LHCN-M2 (cell line): ENCODE results near the gene PXK. TPM values are rescaled to one million over a fixed set of nuclear protein-coding genes. Genes with fewer than 3 reads are reported as not detected.

Source experiments
- DNase-seq: peaks from one replicate; pipeline ENCODE4 v3.0.0-alpha.2; 2012; ENCODE audit warnings: low read depth
- total RNA-seq: library from RNA; depleted of rRNA; stranded (reverse); fragments of >200 nt; gene quantifications from 2 replicates; pipeline ENCODE4 v1.2.3, GENCODE V29; 2014

PXK gene
- total RNA-seq, 1 experiment from 2014 or later, result 50.3 TPM

- no peak for DNase-seq
These were observed 15.3 kb downstream of the PXK start for GRCh38 chr3:58347984-58348383.

DNA sequence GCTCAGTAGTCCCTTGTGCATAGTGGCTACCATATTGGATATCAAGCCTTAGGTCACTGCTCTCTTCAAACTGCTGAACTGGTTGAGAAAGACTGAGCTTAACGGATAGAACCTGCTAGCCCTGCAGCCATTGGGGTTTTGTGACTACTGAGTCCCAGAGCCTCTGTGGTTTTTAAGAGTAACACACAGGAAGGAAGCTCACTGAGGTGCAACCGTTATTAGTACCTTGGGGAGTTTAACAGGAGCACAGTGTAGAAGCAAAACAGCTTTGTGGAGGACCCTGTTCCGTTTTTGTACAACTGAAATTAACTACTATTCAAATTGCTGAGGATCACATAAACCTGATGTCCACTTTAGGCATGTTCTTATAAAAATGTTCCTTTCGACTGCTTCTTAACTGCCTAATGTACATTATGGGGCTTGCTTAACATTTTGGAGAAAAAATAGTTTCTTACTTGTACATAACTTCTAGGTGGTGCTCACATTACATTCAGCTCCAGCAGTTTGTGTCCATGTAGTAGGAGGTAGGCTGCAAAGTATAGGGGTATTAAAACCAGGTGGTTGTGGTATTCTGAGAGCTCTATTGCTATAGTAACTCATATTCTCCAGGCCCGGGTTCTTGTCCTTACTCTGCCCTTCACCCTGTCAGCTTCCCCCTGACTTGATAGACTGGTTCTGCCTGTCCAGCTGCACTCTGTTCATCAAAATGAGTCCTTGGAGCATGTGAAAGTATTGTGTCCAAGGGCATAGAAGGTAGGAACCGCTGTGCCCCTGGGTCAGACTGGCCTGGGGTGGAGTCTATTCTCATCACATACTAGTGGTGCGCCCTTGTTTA, 17.3 kb downstream of the PXK start:
- DNase-seq, result no peak

- DNase-seq, result peak; percentile 68
These were observed 17.9 kb downstream of the PXK start for GRCh38 chr3:58350627-58351013.

DNA sequence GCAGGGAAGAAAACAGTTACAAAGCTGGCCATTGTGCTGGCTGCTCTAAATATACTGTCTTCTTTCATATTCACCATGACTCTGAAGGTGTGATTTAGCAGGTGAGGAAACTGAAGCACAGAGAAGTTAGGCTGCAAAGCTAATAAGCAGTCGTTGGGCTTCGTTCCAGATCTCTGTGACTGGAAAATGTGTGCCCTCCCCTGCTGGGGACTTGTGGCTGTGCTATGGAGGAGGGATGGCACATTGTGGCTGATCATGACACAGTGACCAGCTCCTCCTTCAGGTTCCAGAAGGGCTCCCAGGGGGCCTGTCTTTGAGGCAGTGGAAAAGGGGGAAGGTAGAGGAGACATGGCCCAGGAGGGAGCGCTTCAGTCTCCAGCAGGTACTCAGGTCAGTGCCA, 19.2 kb downstream of the PXK start:
- no peak for DNase-seq

DNA sequence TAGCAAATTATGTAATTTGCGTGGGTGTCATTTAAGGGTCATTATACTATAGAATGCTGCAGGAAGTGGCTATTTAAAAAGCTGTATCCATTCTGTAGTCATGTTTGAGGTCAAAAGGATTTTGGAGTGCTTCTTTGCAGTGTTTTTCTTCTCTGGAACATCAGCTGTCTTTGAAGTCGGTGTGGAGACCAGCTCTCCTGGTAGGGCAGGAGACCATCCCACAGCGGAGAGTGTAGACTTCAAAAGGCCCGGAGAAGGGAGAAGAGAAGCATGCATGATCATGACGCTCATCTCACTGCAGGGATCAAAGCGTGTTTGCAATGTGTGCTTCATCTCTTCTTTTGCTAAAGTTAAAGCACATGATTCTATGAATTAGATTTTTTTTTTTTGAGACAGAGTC, 19.9 kb downstream of the PXK start:
- DNase-seq, result no peak

DNA sequence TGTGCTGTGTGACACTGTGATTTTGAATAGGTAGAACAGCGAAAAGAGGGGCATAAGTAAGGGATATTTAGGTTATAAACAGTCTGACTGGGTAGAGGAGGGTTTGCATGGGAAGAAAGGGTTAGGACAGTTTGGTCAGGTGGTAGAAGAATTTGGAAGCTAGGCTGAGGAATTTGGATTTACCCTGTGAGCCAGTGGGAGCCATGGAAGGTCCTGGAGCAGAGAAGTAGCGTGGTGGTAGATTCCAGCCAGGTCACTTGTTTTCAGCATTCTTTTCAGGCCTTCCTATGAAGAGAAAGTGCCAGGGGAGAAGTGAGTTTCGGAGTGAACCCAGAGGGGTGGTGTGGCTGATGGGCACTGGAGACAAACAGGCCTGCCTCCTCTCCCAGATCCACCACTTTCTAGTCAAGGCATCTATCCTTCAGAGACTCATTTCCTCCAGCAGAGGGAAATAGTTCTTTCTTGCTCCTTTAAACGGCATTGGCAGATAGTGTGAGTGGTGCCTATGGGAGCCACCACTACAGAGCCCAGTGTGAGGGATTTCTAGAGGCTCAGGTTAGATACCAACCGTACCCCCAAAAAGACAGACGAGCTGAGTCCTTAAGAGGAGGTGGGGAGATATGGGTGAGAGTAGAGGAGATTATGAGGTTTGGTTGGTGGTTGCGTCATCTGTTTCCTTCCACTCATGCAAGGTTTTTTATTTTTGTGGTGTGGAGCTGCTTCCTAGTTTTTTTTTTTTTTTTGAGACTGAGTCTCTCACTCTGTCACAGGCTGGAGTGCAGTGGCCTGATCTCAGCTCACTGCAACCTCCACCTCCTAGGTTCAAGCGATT, 21.2 kb downstream of the PXK start:
- peak; percentile 26 for DNase-seq

GRCh38 chr3:58355179-58355578, 22.5 kb downstream of the PXK start:
- DNase-seq, result no peak

DNA sequence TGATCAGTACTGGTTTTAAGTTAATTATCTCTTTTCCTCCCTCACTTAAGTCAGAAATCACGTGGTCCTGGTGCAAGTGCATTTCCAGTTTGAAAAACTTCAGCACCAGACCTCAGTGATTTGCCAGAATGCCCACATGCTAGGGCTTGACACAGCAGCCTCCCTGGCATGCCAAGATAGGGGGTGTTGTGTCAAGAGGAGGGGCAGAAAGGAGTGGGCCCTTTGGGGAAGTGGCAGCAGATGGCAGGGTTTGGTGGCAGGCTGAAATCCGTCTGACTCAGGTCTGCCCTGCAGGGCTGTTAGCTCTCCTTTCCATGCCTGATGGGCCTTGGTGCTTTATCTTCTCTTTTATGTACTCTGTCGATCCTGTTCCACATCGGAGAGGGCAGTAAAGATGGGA, 23.4 kb downstream of the PXK start:
- DNase-seq, result no peak

DNA sequence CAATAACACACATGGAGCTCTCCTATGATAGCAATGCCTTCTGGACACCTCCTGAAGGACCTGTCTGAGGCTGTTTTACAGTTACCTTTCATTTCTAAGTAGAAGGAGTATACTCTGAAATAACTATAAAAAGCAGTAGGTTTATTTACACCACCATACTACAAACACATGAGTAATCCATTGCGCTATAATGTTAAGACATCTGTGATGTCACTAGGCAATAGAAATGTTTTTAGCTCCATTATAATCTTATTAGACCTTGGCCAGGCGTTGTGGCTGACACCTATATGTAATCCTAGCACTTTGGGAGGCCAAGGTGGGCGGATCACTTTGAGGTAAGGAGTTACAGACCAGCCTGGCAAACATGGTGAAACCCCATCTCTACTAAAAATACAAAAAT, 24.7 kb downstream of the PXK start:
- no peak for DNase-seq

DNA sequence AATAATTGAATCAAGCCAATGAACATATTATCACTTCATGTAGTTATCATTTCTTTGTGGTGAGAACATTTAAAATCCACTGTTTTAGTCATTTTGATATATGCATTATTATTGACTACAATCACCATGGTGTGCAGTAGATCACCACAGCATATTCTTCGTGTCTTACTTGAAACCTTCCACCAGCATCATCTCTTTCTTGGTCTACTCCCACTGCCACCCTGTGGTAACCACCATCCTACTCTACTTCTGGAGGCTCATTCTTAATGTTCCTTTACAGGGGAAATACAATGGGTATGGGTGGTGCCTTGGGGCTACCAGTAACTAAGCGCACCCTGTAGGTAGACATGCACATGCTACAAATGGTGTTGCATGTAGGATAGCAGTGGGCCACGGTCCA, 25.4 kb downstream of the PXK start:
- no peak for DNase-seq

DNA sequence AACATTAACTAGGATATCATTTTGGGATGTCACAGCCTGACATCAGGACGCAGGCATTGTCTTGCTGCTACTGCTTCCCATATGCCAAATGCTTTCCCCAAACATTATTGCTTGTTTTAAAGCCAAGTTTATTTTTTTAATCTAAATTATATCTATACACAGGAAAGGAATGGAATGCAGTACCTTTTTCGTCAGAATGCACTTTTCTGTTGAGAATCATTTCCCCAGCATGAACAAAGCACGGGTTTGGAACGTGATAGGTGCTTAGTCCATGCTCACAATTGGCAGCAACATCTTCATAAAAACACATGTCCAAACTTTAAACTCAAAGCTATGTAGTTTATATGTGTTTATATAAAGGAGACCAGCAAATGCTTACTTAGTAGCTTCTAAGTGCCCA, 26.1 kb downstream of the PXK start:
- no peak for DNase-seq

DNA sequence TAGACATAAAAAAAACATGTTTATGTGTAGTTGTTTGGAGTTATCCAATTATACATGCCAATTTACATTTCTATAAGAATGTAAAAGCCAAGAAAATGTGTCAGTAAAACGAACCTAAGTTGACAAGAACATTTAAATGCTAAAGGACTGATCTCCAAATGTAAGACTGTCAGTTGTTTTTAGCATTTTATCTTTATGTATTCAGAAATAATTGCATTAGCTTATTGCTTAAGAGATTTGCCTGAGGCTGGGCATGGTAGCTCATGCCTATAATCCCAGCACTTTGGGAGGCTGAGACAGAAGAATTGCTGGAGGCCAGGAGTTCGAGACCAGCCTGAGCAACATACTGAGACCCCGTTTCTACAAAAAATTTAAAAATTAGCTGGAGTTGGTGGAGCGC, 26.9 kb downstream of the PXK start:
- no peak for DNase-seq

- DNase-seq, result no peak
These were observed 29.2 kb downstream of the PXK start for GRCh38 chr3:58361866-58362265.

DNA sequence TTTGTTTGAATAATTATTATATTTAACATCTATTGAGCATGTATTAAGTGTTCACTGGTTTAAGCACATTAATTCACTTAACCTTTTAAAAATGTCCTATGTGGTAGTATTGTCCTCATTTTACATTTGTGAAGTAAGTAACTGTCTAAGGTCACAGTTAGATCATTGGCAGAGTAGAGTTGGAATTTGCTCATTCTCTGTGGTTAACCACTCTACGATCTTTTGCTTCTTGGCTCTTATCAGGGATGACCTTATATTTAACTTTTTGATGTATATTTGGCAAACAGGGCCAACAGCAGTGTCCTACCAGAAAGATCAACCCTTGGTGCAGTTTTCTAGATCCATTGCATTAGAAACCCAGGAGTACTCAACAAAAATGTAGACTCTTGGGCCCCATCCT, 34.0 kb downstream of the PXK start:
- DNase-seq, result peak; percentile 48

DNA sequence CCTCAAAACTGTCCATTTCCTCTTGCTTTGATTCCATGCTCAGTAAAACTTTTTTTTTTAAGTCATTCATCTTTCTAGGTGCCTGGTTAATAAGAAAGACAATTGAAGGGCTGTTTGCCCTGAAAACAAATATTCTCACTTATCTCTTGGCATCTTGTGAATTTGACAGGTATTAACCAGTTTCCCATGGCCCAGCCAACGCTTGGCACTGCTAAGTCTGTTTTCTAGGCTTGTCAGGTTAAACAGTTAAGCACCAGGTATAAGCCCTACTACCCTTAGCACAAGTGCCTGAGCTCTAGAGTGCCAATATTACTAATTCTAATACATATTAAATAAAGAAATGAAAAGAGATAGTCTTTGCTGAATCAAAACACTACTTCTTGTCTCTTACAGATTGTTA, 36.3 kb downstream of the PXK start:
- DNase-seq, result no peak

DNA sequence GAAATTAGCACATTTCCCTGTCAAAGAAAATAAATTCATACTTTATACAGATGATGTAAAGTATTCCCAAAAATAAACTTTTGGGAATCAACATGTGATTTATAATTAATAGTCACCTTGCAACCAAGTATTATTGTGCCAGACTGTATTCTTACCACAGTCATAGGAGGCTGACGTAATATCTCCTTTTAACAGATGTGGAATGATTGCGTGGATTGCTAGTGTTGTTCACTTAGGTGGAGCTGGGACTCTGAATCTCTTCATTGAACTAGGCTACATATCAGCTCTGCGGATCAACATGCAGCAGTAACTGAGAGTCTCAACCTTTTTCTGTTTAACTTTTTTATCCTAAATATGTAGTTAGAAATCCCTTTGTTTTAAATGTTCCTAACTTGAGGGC, 37.2 kb downstream of the PXK start:
- DNase-seq, result no peak

DNA sequence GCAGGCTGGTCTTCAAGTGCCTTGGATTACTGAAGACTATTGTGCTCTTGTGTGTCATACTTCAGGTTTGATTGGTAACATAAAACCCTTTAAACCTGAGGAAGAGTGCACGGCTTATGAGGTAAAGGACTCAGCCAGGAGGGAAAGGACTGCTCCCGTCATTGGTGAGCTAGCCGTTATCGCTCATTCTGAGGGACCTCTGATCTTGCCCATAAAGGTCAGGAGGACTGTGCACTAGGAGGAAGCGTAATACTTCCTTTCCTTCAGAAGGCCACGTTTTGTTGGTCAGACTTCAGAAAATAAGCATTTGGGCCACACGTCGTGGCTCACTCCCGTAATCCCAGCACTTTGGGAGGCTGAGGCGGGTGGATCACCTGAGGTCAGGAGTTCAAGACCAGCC, 37.7 kb downstream of the PXK start:
- DNase-seq, result no peak

- DNase-seq, result no peak
These were observed 39.1 kb downstream of the PXK start for GRCh38 chr3:58371754-58372153.

- no peak for DNase-seq
These were observed 42.6 kb downstream of the PXK start for GRCh38 chr3:58375254-58375653.

GRCh38 chr3:58377168-58377567, 44.5 kb downstream of the PXK start:
- no peak for DNase-seq

DNA sequence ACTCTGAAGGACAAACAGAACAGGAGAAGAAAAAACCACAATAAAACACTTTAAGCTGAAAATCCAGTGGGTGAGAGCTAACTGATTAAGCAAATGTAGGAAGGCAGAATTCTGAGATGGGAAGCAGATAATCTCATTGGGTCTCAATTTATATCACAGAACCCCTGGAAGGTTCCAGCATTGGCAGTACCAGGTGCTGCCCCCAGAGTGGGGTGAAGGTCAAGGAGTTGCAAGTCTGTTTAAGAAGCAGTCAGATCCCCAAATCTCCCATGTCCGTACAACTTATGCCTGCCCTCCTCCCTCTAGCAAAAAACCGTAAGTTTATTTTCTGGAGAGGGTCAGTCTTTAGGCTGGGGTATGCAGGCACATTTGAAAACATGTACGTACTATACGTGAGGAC, 45.1 kb downstream of the PXK start:
- no peak for DNase-seq

GRCh38 chr3:58379351-58380073, 46.8 kb downstream of the PXK start:
- no peak for DNase-seq
